ENCODE results near the gene SLC6A11. TPM values are rescaled to one million over a fixed set of nuclear protein-coding genes. Genes with fewer than 3 reads are reported as not detected.

SLC6A11 gene
- total and polyA plus RNA-seq, 9 of the 15 experiments (the other 6 are each of a cell fraction or from before 2014, with no cell fraction given), result 0.04 TPM; not detected in 8

DNA sequence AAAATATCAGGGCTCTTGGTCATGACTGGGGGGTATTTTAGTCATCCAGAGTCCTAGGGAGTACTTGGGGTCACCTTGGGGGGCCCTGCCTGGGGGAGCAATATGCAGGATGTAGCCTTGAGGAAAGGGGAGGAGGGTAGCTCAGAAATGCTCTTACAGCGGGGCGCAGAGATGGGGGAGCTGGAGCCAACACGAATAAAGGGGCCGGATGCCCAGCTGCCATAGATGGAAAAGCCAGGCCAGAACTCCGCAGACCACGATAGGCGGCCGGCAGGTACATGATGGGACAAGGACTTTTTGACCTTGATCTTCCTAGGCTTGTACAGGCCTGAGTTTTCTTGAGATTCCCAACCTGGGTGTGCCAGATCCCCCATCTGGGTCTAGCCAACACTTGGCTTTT is 128.8 kb downstream of the SLC6A11 start:
- DNase-seq (ENCODE audit: extremely low read depth in 1 of 4, low spot score in 3 of 4), result no peak
- intact Hi-C loops (cut with micrococcal nuclease) (loop anchor here (1.0 to 5.0 kb wide), 3 partner anchors 114 to 707 kb away; no protein-coding TSS in a partner anchor), in situ Hi-C loops (cut with MboI) (loop anchor here (5.0 kb wide), 1 partner anchor 712 kb away; no protein-coding TSS in a partner anchor)
- ATAC-seq, result no peak
- no peak for TF ChIP-seq ZKSCAN3 (CRISPR knock-in tag; IDR thresholded peaks at IDR 0.05)
- TF ChIP-seq FOXK2 (conservative IDR thresholded peaks at IDR 0.05 in 1 of 2, IDR thresholded peaks at IDR 0.05 in 1 of 2; ENCODE audit: low read depth in 2 of 2), result no peak
- TF ChIP-seq, protein P1, sequence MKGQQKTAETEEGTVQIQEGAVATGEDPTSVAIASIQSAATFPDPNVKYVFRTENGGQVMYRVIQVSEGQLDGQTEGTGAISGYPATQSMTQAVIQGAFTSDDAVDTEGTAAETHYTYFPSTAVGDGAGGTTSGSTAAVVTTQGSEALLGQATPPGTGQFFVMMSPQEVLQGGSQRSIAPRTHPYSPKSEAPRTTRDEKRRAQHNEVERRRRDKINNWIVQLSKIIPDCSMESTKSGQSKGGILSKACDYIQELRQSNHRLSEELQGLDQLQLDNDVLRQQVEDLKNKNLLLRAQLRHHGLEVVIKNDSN (CRISPR knock-in tag; IDR thresholded peaks at IDR 0.05), result no peak
- no peak for TF ChIP-seq FOXK1 (CRISPR knock-in tag; IDR thresholded peaks at IDR 0.05; ENCODE audit: borderline replicate concordance)
- no peak for TF ChIP-seq FOXJ3 (CRISPR knock-in tag; IDR thresholded peaks at IDR 0.05)
- TF ChIP-seq U2AF1 (optimal IDR thresholded peaks at IDR 0.05; ENCODE audit: low read depth, low read length), result no peak
- no peak for TF ChIP-seq STAT5A (IDR thresholded peaks at IDR 0.05; ENCODE audit: borderline replicate concordance, low read length)
- no peak for TF ChIP-seq BHLHE40 (IDR thresholded peaks at IDR 0.05; ENCODE audit: low read length)
- TF ChIP-seq ERF (CRISPR knock-in tag; IDR thresholded peaks at IDR 0.05), result no peak
- TF ChIP-seq CREBBP (IDR thresholded peaks at IDR 0.05; ENCODE audit: low read depth, low read length), result no peak
- TF ChIP-seq TARDBP (IDR thresholded peaks at IDR 0.05), result no peak
- TF ChIP-seq ZNF436 (CRISPR knock-in tag; IDR thresholded peaks at IDR 0.05), result no peak
- TF ChIP-seq, protein P2, sequence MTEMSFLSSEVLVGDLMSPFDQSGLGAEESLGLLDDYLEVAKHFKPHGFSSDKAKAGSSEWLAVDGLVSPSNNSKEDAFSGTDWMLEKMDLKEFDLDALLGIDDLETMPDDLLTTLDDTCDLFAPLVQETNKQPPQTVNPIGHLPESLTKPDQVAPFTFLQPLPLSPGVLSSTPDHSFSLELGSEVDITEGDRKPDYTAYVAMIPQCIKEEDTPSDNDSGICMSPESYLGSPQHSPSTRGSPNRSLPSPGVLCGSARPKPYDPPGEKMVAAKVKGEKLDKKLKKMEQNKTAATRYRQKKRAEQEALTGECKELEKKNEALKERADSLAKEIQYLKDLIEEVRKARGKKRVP (CRISPR knock-in tag; IDR thresholded peaks at IDR 0.05), result no peak
- TF ChIP-seq GTF2F1 (IDR thresholded peaks at IDR 0.05; ENCODE audit: low read depth, low read length), result no peak
- TF ChIP-seq ZNF3 (CRISPR knock-in tag; IDR thresholded peaks at IDR 0.05), result no peak
- Histone ChIP-seq H3K9me1 (ENCODE audit: control insufficient read depth, insufficient read depth, low read length) (no peaks in the 10 kb centered on the region), H3K4me3 (no peak overlapping the region), H3K9me3 (replicated peaks; ENCODE audit: control insufficient read depth, insufficient read depth, low read depth, low read length) (peaks cover 4% of the 10 kb centered on the region), H3K79me2 (ENCODE audit: control insufficient read depth, insufficient read depth, low read length) (no peaks in the 10 kb centered on the region), H3K4me2 (ENCODE audit: insufficient read depth, low read length) (no peak overlapping the region), H3K27ac (ENCODE audit: extremely low read depth, low read depth, low read length) (no peak overlapping the region), H3K9ac (ENCODE audit: insufficient read depth in 1 of 2, low read depth in 2 of 2, low read length in 2 of 2) (no peak overlapping the region), H3K4me1 (replicated peaks in 1 of 2; ENCODE audit: control insufficient read depth in 2 of 2, insufficient read depth in 2 of 2, low read length in 2 of 2) (no peaks in the 10 kb centered on the region; a peak in 1 of 5 replicates), H3K27me3 (ENCODE audit: control insufficient read depth in 2 of 2, insufficient read depth in 2 of 2, low read length in 2 of 2) (peaks cover 0 to 22% of the 10 kb centered on the region in 2 experiments; a peak in 2 of 5 replicates), H4K20me1 (replicated peaks; ENCODE audit: control insufficient read depth, insufficient read depth, low read length) (peaks cover 7% of the 10 kb centered on the region; the same call in 1 of the 2 replicates), H3K36me3 (ENCODE audit: control insufficient read depth, insufficient read depth, low read length) (no peaks in the 10 kb centered on the region), H2AFZ (ENCODE audit: low read depth, low read length) (no peak overlapping the region)
- FAIRE-seq, result no peak
- WGBS (ENCODE audit: insufficient coverage, low coverage, missing lambda C conversion rate), result 0% methylated on average over 8 of the region's 8 CpGs
- BruUV-seq (replicated peaks), result no TSS peak
- POLR2A ChIA-PET, result interaction anchor here (0.5 kb wide), 1 partner anchor 563 kb away, joined by 3 read pairs; no protein-coding TSS in a partner anchor
- CTCF ChIA-PET (ENCODE audit: low intra/inter-chr PET ratio), result interaction anchor here (0.6 to 1.8 kb wide), 3 partner anchors 115 to 1913 kb away, joined by 3 to 15 read pairs (median 8); no protein-coding TSS in a partner anchor

Measured in K562 (cell line).